Immature natural killer cell (primary cell): ENCODE measurements around the gene NINL. TPM values are rescaled to one million over a fixed set of nuclear protein-coding genes. Genes with fewer than 3 reads are reported as not detected.
A peak's percentile ranks its signal among the peaks of the same experiment; 100 is the strongest.
"Not testable (repeated sequence)": the region's sequence is repeated elsewhere in the genome, so short reads cannot be mapped to it uniquely, and the experiment has no call there.

Source experiments
- DNase-seq, 3 donors: peaks; one replicate each; pipeline ENCODE4 v3.0.0; 2022; ENCODE audit warnings: mixed read lengths in 1 of 3
- H3K27ac Mint-ChIP-seq, 6 donors: one replicate each; pipeline ENCODE4 v1.8.0; 2020; ENCODE audit warnings: mixed read lengths in 6 of 6, mild to moderate bottlenecking in 5 of 6, inconsistent platforms in 4 of 6, moderate library complexity in 3 of 6
- H3K27me3 Mint-ChIP-seq, 3 donors: one replicate each; pipeline ENCODE4 v1.8.0; 2020 to 2021; ENCODE audit warnings: low read depth in 3 of 3, mild to moderate bottlenecking in 3 of 3, mixed read lengths in 3 of 3, moderate library complexity in 3 of 3, inconsistent platforms in 1 of 3
- H3K36me3 Mint-ChIP-seq, 3 donors: one replicate each; pipeline ENCODE4 v1.8.0; 2020; ENCODE audit warnings: mixed read lengths in 3 of 3, inconsistent platforms in 2 of 3, mild to moderate bottlenecking in 2 of 3
- H3K4me1 Mint-ChIP-seq, 2 donors: one replicate each; pipeline ENCODE4 v1.8.0; 2020; ENCODE audit warnings: inconsistent platforms in 2 of 2, mild to moderate bottlenecking in 2 of 2, mixed read lengths in 2 of 2, moderate library complexity in 1 of 2
- H3K4me3 Mint-ChIP-seq, 5 donors: one replicate each; pipeline ENCODE4 v1.8.0; 2020; ENCODE audit warnings: mild to moderate bottlenecking in 5 of 5, mixed read lengths in 5 of 5, inconsistent platforms in 3 of 5, moderate library complexity in 3 of 5
- H3K9me3 Mint-ChIP-seq, 6 donors: one replicate each; pipeline ENCODE4 v1.8.0; 2020; ENCODE audit warnings: mild to moderate bottlenecking in 6 of 6, mixed read lengths in 6 of 6, inconsistent platforms in 4 of 6, moderate library complexity in 3 of 6
- polyA plus RNA-seq, 3 donors: library from polyadenylated mRNA; unstranded; fragments of 300-500 nt; fragmentation: Illumina TruSeq; gene quantifications; one replicate each; pipeline ENCODE4 v1.2.3, GENCODE V29; 2021

The NINL gene
- polyA plus RNA-seq, 3 donors from 2014 or later, result 0.19 to 0.77 TPM; not detected in 1

GRCh38 chr20:25561771-25562170 lies 23.6 kb downstream of the NINL start:
- H3K4me1 Mint-ChIP-seq, H3K4me3 Mint-ChIP-seq, H3K27me3 Mint-ChIP-seq, H3K36me3 Mint-ChIP-seq, H3K9me3 Mint-ChIP-seq, DNase-seq, H3K27ac Mint-ChIP-seq: not testable (repeated sequence)

GRCh38 chr20:25553819-25554296 lies 31.5 kb downstream of the NINL start:
- no peak for DNase-seq
- Mint-ChIP-seq H3K4me1 (peaks cover 21 to 35% of the 10 kb centered on the region in 2 donors), H3K4me3 (no peak overlapping the region), H3K27ac (peak overlapping the region in 3 of 6 donors; percentile 14 to 32 (median 18)), H3K9me3 (peaks cover 0 to 4% (median 0%) of the 10 kb centered on the region in 6 donors), H3K27me3 (peaks cover 2 to 6% (median 5%) of the 10 kb centered on the region in 3 donors), H3K36me3 (no peaks in the 10 kb centered on the region)

- Mint-ChIP-seq H3K36me3 (no peaks in the 10 kb centered on the region), H3K4me3 (no peak overlapping the region), H3K27me3 (peaks cover 5 to 7% (median 7%) of the 10 kb centered on the region in 3 donors), H3K27ac (no peak overlapping the region), H3K9me3 (peaks cover 0 to 4% (median 0%) of the 10 kb centered on the region in 6 donors), H3K4me1 (peaks cover 24 to 43% of the 10 kb centered on the region in 2 donors)
- DNase-seq, result no peak
Measured at GRCh38 chr20:25552977-25553376, 32.4 kb downstream of the NINL start.

GRCh38 chr20:25551413-25552215 lies 33.7 kb downstream of the NINL start:
- Mint-ChIP-seq H3K4me3 (no peak overlapping the region), H3K9me3 (peaks cover 0 to 4% (median 0%) of the 10 kb centered on the region in 6 donors), H3K4me1 (peaks cover 37 to 52% of the 10 kb centered on the region in 2 donors), H3K27ac (no peak overlapping the region), H3K27me3 (peaks cover 3 to 7% (median 7%) of the 10 kb centered on the region in 3 donors), H3K36me3 (no peaks in the 10 kb centered on the region)
- no peak for DNase-seq

- peak overlapping the region in 3 of 6 donors; percentile 29 to 89 (median 60) for H3K27ac Mint-ChIP-seq
- DNase-seq, H3K4me3 Mint-ChIP-seq, H3K36me3 Mint-ChIP-seq, H3K27me3 Mint-ChIP-seq, H3K9me3 Mint-ChIP-seq: not testable (repeated sequence)
- H3K4me1 Mint-ChIP-seq, result peaks cover 45 to 59% of the 10 kb centered on the region in 2 donors
Measured at GRCh38 chr20:25550645-25551337, 34.5 kb downstream of the NINL start.

- no peak for DNase-seq
- Mint-ChIP-seq H3K9me3 (peaks cover 0 to 5% (median 0%) of the 10 kb centered on the region in 6 donors), H3K4me3 (peak overlapping the region in 3 of 5 donors; percentile 42 to 60 (median 60)), H3K27ac (peak overlapping the region; percentile 79 to 91 (median 86)), H3K4me1 (peaks cover 45 to 61% of the 10 kb centered on the region in 2 donors), H3K27me3 (peaks cover 3 to 7% (median 6%) of the 10 kb centered on the region in 3 donors), H3K36me3 (no peaks in the 10 kb centered on the region)
Measured at GRCh38 chr20:25549843-25550477, 35.4 kb downstream of the NINL start.

- Mint-ChIP-seq H3K27me3 (peaks cover 3 to 7% (median 6%) of the 10 kb centered on the region in 3 donors), H3K4me1 (peaks cover 47 to 67% of the 10 kb centered on the region in 2 donors), H3K27ac (peak overlapping the region; percentile 79 to 91 (median 83)), H3K4me3 (peak overlapping the region; percentile 42 to 60 (median 60)), H3K36me3 (no peaks in the 10 kb centered on the region), H3K9me3 (peaks cover 0 to 5% (median 0%) of the 10 kb centered on the region in 6 donors)
- DNase-seq, result peak; percentile 3 to 35 (median 17)
Measured at GRCh38 chr20:25549172-25549773, 36.1 kb downstream of the NINL start.

GRCh38 chr20:25548613-25549086 lies 36.7 kb downstream of the NINL start:
- Mint-ChIP-seq H3K27me3 (peaks cover 3 to 7% (median 6%) of the 10 kb centered on the region in 3 donors), H3K27ac (peak overlapping the region; percentile 73 to 88 (median 81)), H3K4me1 (peaks cover 52 to 68% of the 10 kb centered on the region in 2 donors), H3K4me3 (peak overlapping the region in 2 of 5 donors; percentile 33 to 55), H3K36me3 (no peaks in the 10 kb centered on the region), H3K9me3 (peaks cover 0 to 5% (median 0%) of the 10 kb centered on the region in 6 donors)
- peak; percentile 7 to 36 (median 25) for DNase-seq

GRCh38 chr20:25547999-25548398 lies 37.3 kb downstream of the NINL start:
- H3K4me1 Mint-ChIP-seq, result peaks cover 52 to 66% of the 10 kb centered on the region in 2 donors
- no peak for DNase-seq
- peak overlapping the region; percentile 73 to 88 (median 81) for H3K27ac Mint-ChIP-seq
- peaks cover 3 to 7% (median 6%) of the 10 kb centered on the region in 3 donors for H3K27me3 Mint-ChIP-seq
- H3K36me3 Mint-ChIP-seq, result no peaks in the 10 kb centered on the region
- H3K4me3 Mint-ChIP-seq, result peak overlapping the region in 2 of 5 donors; percentile 33 to 55
- H3K9me3 Mint-ChIP-seq, result peaks cover 0 to 5% (median 0%) of the 10 kb centered on the region in 6 donors

GRCh38 chr20:25547063-25547462 lies 38.3 kb downstream of the NINL start:
- peaks cover 54 to 67% of the 10 kb centered on the region in 2 donors for H3K4me1 Mint-ChIP-seq
- DNase-seq, result no peak
- peak overlapping the region in 4 of 6 donors; percentile 70 to 88 (median 85) for H3K27ac Mint-ChIP-seq
- no peaks in the 10 kb centered on the region for H3K36me3 Mint-ChIP-seq
- no peak overlapping the region for H3K4me3 Mint-ChIP-seq
- peaks cover 3 to 7% (median 6%) of the 10 kb centered on the region in 3 donors for H3K27me3 Mint-ChIP-seq
- peaks cover 0 to 5% (median 0%) of the 10 kb centered on the region in 6 donors for H3K9me3 Mint-ChIP-seq

- peaks cover 62 to 67% of the 10 kb centered on the region in 2 donors for H3K4me1 Mint-ChIP-seq
Measured at GRCh38 chr20:25546048-25546447, 39.3 kb downstream of the NINL start.

GRCh38 chr20:25545171-25545570 lies 40.2 kb downstream of the NINL start:
- DNase-seq, result no peak
- peaks cover 55 to 64% of the 10 kb centered on the region in 2 donors for H3K4me1 Mint-ChIP-seq
- H3K27me3 Mint-ChIP-seq, result peaks cover 3 to 7% (median 6%) of the 10 kb centered on the region in 3 donors
- no peaks in the 10 kb centered on the region for H3K36me3 Mint-ChIP-seq
- H3K4me3 Mint-ChIP-seq, result no peak overlapping the region
- peaks cover 0 to 5% (median 0%) of the 10 kb centered on the region in 6 donors for H3K9me3 Mint-ChIP-seq
- peak overlapping the region in 5 of 6 donors; percentile 20 to 75 (median 70) for H3K27ac Mint-ChIP-seq

More at GRCh38 chr20:25546048-25546447, 39.3 kb downstream of the NINL start:
- no peak overlapping the region for H3K4me3 Mint-ChIP-seq
- H3K27me3 Mint-ChIP-seq, result peaks cover 3 to 7% (median 6%) of the 10 kb centered on the region in 3 donors
- DNase-seq, result no peak
- peak overlapping the region in 4 of 6 donors; percentile 36 to 71 (median 54) for H3K27ac Mint-ChIP-seq
- H3K36me3 Mint-ChIP-seq, result no peaks in the 10 kb centered on the region
- H3K9me3 Mint-ChIP-seq, result peaks cover 0 to 5% (median 0%) of the 10 kb centered on the region in 6 donors
